GM19043 (cell line): Measurements from ENCODE around the gene GPR39.
"Not testable (repeated sequence)": the region's sequence is repeated elsewhere in the genome, so short reads cannot be mapped to it uniquely, and the experiment has no call there.

Experiments
- ATAC-seq: cut with Tn5 transposase; IDR thresholded peaks from one replicate; pipeline ENCODE4 v1.9.1; 2021; ENCODE audit warnings: low read depth; ENCODE audit not compliant: unreplicated experiment

The GPR39 gene

DNA sequence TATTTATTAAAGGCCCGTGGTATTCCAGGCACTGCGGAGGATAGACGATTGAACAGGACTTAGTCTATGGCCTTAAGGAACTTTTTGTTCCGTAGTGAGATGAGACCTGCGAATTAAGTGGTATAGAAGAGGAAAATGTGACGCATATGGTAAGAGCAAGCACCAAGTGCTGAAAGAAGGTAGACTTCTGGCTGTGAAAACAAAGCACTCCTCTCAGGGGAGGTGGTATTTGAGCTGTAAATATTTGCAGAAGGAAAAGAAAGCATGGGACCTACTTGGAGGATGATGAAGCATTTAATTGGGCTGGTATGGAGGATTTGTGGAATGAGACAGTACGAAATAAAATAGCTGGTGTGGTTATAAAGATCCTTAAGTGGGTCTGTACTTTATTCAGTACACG is 62.5 kb downstream of the GPR39 start:
- ATAC-seq, result no peak

DNA sequence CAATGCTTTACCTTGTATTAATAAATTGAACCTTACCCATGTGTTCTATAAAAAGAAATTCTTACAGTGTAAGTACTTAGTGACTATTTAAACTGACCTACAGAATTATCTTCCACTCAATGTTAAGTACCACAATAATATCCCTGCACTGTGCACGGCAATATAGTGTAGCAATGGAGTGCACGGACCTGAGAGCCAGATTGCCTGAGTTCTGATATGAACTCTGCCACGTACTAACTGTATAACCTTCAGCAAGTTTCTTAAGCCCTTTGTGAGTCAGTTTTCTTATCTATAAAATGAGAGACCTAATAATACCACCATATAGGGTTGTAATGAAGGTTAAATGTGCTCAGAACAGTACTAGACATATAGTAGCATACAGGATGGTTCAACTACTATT is 66.2 kb downstream of the GPR39 start:
- no peak for ATAC-seq

DNA sequence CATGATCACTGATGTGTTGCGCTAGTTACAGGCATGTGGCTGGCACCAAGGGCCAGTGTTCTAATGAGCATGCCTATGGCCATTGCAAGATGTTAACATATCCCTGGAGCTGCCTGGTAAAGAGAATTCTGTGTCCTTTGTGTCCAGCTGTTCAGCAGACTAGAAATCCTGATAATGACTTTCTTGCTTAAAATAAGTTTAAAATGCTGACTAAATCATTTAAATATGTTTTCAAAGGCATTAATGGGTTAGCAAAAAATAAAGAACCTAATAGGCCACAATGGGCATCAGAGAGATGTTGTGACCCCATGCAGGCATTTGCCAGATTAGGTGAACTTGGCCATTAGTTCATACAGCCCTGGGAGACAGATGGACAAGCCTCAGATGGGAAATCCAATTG is 67.5 kb downstream of the GPR39 start:
- no peak for ATAC-seq

GRCh38 chr2:132488491-132488890 is 71.9 kb downstream of the GPR39 start:
- ATAC-seq, result no peak

GRCh38 chr2:132489150-132489549 is 72.5 kb downstream of the GPR39 start:
- ATAC-seq, result no peak

DNA sequence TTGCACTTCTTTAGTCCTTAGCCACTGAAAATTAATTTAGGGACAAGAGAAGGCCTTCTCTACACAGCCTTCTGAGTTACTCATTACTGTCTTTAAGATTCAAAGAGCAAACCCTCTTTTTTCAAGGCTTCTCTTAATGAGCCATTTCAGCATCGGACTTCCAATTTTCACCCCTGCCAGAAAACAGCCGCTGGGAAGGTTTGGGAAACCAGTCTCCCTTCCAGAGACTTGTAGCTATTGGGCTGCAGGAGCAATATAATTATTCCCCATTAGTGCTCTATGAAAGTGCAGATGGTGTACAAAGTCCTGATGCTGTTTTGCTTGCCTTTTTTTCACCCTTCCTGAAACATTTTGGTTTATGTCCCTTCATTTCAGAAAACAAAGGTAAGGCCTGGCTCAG is 79.3 kb downstream of the GPR39 start:
- ATAC-seq, result no peak

GRCh38 chr2:132496555-132496954 is 80.0 kb downstream of the GPR39 start:
- ATAC-seq, result no peak

DNA sequence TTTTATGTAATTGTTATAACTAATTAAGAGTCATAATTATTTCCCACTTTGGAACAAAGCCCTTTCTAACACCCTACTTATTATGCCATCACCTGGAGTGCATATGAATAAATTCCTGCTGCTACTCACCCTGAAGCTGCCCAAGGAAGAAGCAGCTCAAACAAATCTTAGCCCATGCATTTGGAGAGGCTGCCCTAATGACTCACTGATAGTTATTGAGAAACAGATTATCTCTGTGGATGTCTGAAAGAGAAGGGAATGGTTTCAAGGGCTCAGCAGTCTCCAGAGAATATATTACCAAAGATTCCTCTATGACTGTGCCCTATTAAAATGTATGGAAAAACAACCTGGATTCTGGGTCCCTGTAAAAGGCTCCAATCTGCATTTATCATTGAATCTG is 81.0 kb downstream of the GPR39 start:
- no peak for ATAC-seq

DNA sequence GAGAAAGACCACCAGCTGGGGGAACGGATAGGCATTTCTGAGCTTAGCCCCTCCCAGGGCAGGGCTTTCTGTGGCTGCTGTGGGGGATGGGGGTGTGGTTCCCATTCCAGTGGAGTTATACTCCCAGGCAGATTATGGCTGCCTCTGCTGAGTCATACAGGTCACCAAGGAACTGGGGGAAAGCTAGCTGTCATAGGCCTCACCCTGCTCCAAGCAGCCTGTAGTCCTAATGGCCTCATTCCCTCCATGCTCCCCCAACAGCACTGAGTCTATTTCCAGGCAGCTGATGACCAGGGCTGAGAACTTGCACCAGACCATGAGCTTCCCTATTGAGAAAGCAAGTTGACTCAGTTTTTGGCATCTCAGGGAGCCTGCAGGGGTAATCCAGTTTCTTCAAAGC is 87.1 kb downstream of the GPR39 start:
- no peak for ATAC-seq

- no peak for ATAC-seq
These were observed 98.4 kb downstream of the GPR39 start for GRCh38 chr2:132515010-132515409.

GRCh38 chr2:132517386-132517785 is 100.8 kb downstream of the GPR39 start:
- ATAC-seq, result no peak

GRCh38 chr2:132518302-132518701 is 101.7 kb downstream of the GPR39 start:
- ATAC-seq, result no peak

DNA sequence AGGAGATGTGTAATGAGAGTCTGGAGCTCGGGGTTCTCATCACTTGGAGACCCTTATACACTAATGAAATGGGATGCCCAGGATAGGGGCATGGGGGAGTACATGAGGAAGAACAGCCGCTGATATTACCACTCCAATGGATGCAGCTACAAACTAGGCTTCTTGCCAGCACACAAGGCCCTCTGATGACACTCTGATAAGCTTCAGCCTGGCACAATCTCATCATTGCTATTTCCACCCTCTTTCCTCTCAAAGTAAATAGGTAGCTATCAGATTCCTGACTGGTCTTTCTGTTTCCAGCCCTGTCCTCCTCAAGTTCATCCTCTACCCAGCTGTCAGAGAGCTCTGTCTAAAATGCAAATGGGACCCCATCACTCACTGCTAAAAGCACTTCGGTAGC is 103.0 kb downstream of the GPR39 start:
- ATAC-seq, result no peak

DNA sequence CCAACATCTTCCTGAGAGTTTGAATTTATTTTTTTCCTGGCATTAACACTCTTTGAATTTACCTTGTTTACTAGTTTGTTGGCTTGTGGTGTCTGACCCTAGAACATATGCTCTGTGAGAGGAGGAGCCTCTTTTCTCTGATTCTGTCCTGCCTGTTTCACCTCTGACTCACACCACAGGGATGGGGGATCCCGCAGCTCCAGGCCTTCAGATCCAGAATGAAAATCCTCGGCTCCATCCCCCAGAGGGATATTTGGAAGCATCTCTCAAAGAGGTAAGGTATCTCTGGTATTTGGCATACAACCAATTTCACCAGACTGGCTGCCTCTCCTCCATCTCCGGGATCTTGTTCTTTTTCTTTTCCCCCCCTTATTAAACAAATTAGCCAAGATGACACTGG is 104.7 kb downstream of the GPR39 start:
- no peak for ATAC-seq

- no peak for ATAC-seq
These were observed 106.3 kb downstream of the GPR39 start for GRCh38 chr2:132522901-132523300.

DNA sequence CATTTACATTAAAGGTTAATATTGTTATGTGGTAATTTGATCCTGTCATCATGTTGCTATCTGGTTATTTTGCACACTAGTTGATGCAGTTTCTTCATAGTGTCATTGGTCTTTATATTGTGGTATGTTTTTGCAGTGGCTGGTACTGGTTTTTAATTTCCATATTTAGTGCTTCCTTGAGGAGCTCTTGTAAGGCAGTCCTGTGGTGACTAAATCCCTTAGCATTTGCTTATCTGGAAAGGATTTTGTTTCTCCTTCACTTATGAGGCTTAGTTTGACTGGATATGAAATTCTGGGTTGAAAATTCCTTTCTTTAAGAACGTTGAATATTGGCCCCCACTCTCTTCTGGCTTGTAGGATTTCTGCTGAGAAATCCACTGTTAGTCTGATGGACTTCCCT is 120.5 kb downstream of the GPR39 start:
- ATAC-seq, result not testable (repeated sequence)

- ATAC-seq, result no peak
These were observed 121.8 kb downstream of the GPR39 start for GRCh38 chr2:132538331-132538855.

DNA sequence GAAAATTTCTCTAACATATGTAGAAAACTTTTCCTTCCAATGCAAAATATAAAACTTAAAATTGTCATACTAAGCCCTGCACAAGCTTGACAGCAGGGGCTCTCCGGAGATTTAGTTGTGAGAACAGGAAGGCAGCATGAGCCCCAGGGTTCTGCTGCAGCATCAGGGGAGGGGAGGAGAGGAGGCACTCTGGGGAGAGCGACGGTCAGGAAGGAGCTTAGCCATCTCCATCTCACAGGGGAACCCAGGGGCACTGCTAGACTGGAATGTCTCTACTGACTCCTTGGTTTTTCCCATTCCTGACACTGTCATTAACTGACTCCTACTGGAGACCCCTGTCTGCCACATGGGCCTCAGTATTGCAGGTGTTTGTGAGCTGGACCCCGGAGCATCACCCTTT is 123.6 kb downstream of the GPR39 start:
- ATAC-seq, result no peak

DNA sequence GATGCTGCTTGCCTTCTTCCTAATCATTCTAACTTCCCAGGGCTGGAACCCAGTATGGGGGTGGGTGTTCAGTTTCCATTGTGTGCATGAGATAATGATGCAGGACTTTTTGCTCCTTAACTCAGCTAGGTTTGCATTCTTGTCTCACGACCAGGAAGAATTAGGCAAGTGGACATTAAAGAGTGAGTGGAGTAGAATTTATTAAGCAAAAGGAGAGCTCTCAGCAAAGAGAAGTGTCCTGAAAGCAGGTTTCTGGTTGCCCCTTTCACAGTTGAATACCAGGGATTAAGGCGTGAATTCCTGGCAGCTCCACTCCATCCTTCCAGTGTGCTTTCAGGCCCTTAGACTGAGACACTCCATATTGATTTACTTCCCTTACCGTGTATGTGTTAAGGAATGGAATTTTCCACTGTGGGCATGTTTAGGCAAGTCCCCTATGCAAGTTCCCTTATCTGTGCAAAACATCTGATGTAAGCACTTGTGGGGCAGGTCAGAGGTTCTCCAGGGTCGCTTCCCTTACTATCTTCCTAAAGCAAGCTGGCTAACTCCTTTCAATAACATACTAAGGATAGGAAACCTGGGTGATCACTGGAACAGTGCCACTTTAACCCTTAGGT is 126.5 kb downstream of the GPR39 start:
- no peak for ATAC-seq

GRCh38 chr2:132544006-132544630 is 127.5 kb downstream of the GPR39 start:
- no peak for ATAC-seq

- no peak for ATAC-seq
These were observed 130.6 kb downstream of the GPR39 start for GRCh38 chr2:132547090-132547687.
